K562 (cell line): ENCODE results near the gene CNTN4. TPM values are rescaled to one million over a fixed set of nuclear protein-coding genes. Genes with fewer than 3 reads are reported as not detected.

Experiments used
- ATAC-seq: fragments of 200-7000 bp; cut with Tn5 transposase; 3 replicates; pipeline ENCODE4 v1.9.1; 2020; ENCODE audit warnings: moderate library complexity
- BruUV-seq: library from RNA; stranded (reverse); fragments of 400-500 nt; replicated peaks from 2 replicates; lab custom pipeline; 2021; lab: Mats Ljungman, UMichigan
- CTCF ChIA-PET: fragments of 300-600 bp; formaldehyde crosslinking; extraction: SDS; loops from one replicate; lab custom pipeline; 2021; ENCODE audit warnings: low intra/inter-chr PET ratio; lab: Yijun Ruan, JAX
- POLR2A ChIA-PET: fragments of 300-600, 350-650 bp; sonication (Branson Sonifier 250); formaldehyde crosslinking; extraction: SDS; loops from one replicate; lab custom pipeline; 2021; ENCODE audit warnings: antibody characterized with exemption, inconsistent platforms; lab: Yijun Ruan, JAX
- DNase-seq, 4 experiments: peaks; one replicate each; pipeline versions ENCODE4 v3.0.0 to v3.0.0-alpha.2; 2011 to 2018; ENCODE audit warnings: low spot score in 3 of 4, mixed read lengths in 3 of 4; ENCODE audit errors: extremely low read depth in 1 of 4
- FAIRE-seq: peaks from 2 replicates; lab custom pipeline; 2011; peaks lifted over from hg19 to GRCh38; lab: Jason Lieb, UNC
- H2AFZ ChIP-seq: 2 replicates; pipeline ENCODE4 v1.6.0; 2011; ENCODE audit warnings: low read depth, low read length, control low read depth, inconsistent platforms
- H3K27ac ChIP-seq: fragments of 200-600 bp; 3 replicates; pipeline ENCODE4 v1.8.0; 2011; ENCODE audit warnings: low read depth, mild to moderate bottlenecking, control low read depth, inconsistent platforms, low read length, moderate library complexity, mixed read lengths; ENCODE audit errors: extremely low read depth
- H3K27me3 ChIP-seq, 2 experiments: fragments of 300-600 bp in 1 of 2; 2 replicates in 1 of 2; 3 replicates in 1 of 2; pipeline versions ENCODE4 v1.6.0 to v1.8.0; 2011; ENCODE audit warnings: inconsistent platforms in 2 of 2, low read length in 2 of 2, mild to moderate bottlenecking in 1 of 2, mixed read lengths in 1 of 2, moderate library complexity in 1 of 2; ENCODE audit not compliant: control insufficient read depth in 2 of 2, insufficient read depth in 2 of 2
- H3K36me3 ChIP-seq: fragments of 300-600 bp; 3 replicates; pipeline ENCODE4 v1.8.0; 2011; ENCODE audit warnings: mild to moderate bottlenecking, low read length, inconsistent platforms; ENCODE audit not compliant: control insufficient read depth, insufficient read depth
- H3K4me1 ChIP-seq, 2 experiments: fragments of 200-600 bp in 1 of 2; replicated peaks in 1 of 2; 2 replicates in 1 of 2; 3 replicates in 1 of 2; pipeline versions ENCODE4 v1.5.1 to v1.8.0; 2011; ENCODE audit warnings: inconsistent platforms in 2 of 2, low read length in 2 of 2, mild to moderate bottlenecking in 1 of 2, mixed read lengths in 1 of 2, moderate library complexity in 1 of 2; ENCODE audit not compliant: control insufficient read depth in 2 of 2, insufficient read depth in 2 of 2
- H3K4me2 ChIP-seq: 2 replicates; pipeline ENCODE4 v1.6.1; 2011; ENCODE audit warnings: low read length, control low read depth, inconsistent platforms, mixed read lengths; ENCODE audit not compliant: insufficient read depth
- H3K4me3 ChIP-seq: fragments of 200-600 bp; sonication (generic), shearing (Covaris generic); 2 replicates; pipeline ENCODE4 v1.5.1; 2016; ENCODE audit warnings: control low read depth, inconsistent platforms
- H3K79me2 ChIP-seq: fragments of 200-600 bp; 3 replicates; pipeline ENCODE4 v1.8.0; 2011; ENCODE audit warnings: low read length, inconsistent platforms; ENCODE audit not compliant: control insufficient read depth, insufficient read depth
- H3K9ac ChIP-seq, 2 experiments: 2 replicates each; pipeline versions ENCODE4 v1.6.0 to v1.6.1; 2011; ENCODE audit warnings: low read depth in 2 of 2, low read length in 2 of 2, control low read depth in 1 of 2, inconsistent platforms in 1 of 2, mild to moderate bottlenecking in 1 of 2, mixed read lengths in 1 of 2; ENCODE audit not compliant: insufficient read depth in 1 of 2
- H3K9me1 ChIP-seq: one replicate; pipeline ENCODE4 v1.6.0; 2011; ENCODE audit warnings: inconsistent platforms, mild to moderate bottlenecking, low read length, moderate library complexity; ENCODE audit not compliant: control insufficient read depth, insufficient read depth
- H3K9me3 ChIP-seq: replicated peaks from 2 replicates; pipeline ENCODE4 v1.5.1; 2011; ENCODE audit warnings: low read depth, low read length, inconsistent platforms; ENCODE audit not compliant: control insufficient read depth, insufficient read depth
- H4K20me1 ChIP-seq: replicated peaks from 2 replicates; pipeline ENCODE4 v1.6.1; 2011; ENCODE audit warnings: low read length, inconsistent platforms, mixed read lengths; ENCODE audit not compliant: control insufficient read depth, insufficient read depth
- AFF1 ChIP-seq, 2 experiments: fragments of 450-650 bp; IDR thresholded peaks; 2 replicates each; pipeline ENCODE4 v1.6.1; 2018; ENCODE audit warnings: mild to moderate bottlenecking in 2 of 2, low read depth in 1 of 2; ENCODE audit not compliant: partially characterized antibody in 2 of 2
- EWSR1 ChIP-seq: fragments of 450-650 bp; IDR thresholded peaks from 2 replicates; pipeline ENCODE4 v1.6.1; 2018; ENCODE audit warnings: borderline replicate concordance, mild to moderate bottlenecking, low read depth, moderate library complexity; ENCODE audit not compliant: partially characterized antibody
- JUN ChIP-seq, 2 experiments: sonication (generic) in 1 of 2; formaldehyde crosslinking in 1 of 2; IDR thresholded peaks; 2 replicates each; pipeline versions ENCODE4 v1.6.1 to v1.8.0; 2012 to 2022; ENCODE audit warnings: borderline replicate concordance in 2 of 2, mild to moderate bottlenecking in 2 of 2, improper control_type of control experiment in 1 of 2, low read depth in 1 of 2, low read length in 1 of 2, missing genetic modification reagents in 1 of 2
- MBD2 ChIP-seq: sonication (generic); IDR thresholded peaks from 2 replicates; pipeline ENCODE4 v1.6.1; 2016; ENCODE audit warnings: low read depth, borderline replicate concordance
- SIN3B ChIP-seq: fragments of 450-650 bp; IDR thresholded peaks from 2 replicates; pipeline ENCODE4 v1.6.1; 2017; ENCODE audit warnings: low read depth, mild to moderate bottlenecking, moderate library complexity
- TAF15 ChIP-seq: fragments of 200-400 bp; formaldehyde crosslinking; IDR thresholded peaks from 2 replicates; pipeline ENCODE4 v1.6.1; 2017; ENCODE audit warnings: mild to moderate bottlenecking, low read depth, low read length, moderate library complexity
- TGIF2 ChIP-seq: sonication (generic); formaldehyde crosslinking; IDR thresholded peaks from 2 replicates; pipeline ENCODE4 v1.8.1; 2022; ENCODE audit warnings: mild to moderate bottlenecking, missing genetic modification reagents, moderate library complexity
- TOE1 ChIP-seq, 2 experiments: fragments of 450-650 bp in 1 of 2; sonication (generic) in 1 of 2; formaldehyde crosslinking in 1 of 2; IDR thresholded peaks; 2 replicates each; pipeline versions ENCODE4 v1.7.1 to v1.8.0; 2016 to 2022; ENCODE audit warnings: borderline replicate concordance in 2 of 2, mild to moderate bottlenecking in 2 of 2, antibody characterized with exemption in 1 of 2, inconsistent platforms in 1 of 2, low read depth in 1 of 2, missing genetic modification reagents in 1 of 2, moderate library complexity in 1 of 2
- ZNF347 ChIP-seq: fragments of 450-650 bp; formaldehyde crosslinking; IDR thresholded peaks from 2 replicates; pipeline ENCODE4 v1.4.0; 2020; ENCODE audit warnings: low read depth, mild to moderate bottlenecking, moderate library complexity
- WGBS: fragments of 100-300 bp; shearing (Covaris generic); methylation state at CpG from one replicate; pipeline ENCODE4 v1.1.6; 2016; ENCODE audit warnings: low coverage, mixed read lengths; ENCODE audit not compliant: insufficient coverage; ENCODE audit errors: missing lambda C conversion rate; 5-methylcytosine and 5-hydroxymethylcytosine counted together
- in situ Hi-C: fragments of 300-500 bp; cut with MboI; formaldehyde crosslinking; loops from 4 replicates; pipeline ENCODE4 v1.15.0; 2018; ENCODE audit warnings: inconsistent platforms, mixed read lengths
- intact Hi-C: fragments of 100-400 bp; cut with micrococcal nuclease; formaldehyde crosslinking; loops from 2 replicates; pipeline ENCODE4 v1.14.2; 2022
- polyA plus RNA-seq, 8 experiments: library from polyadenylated mRNA; depleted of rRNA in 4 of 8; stranded (reverse) in 5 of 8; unstranded in 3 of 8; fragments of >200 nt; fragmentation: Nextera tagmentation in 2 of 8; fragmentation: Illumina TruSeq in 1 of 8; extraction: Ambion mirVana in 2 of 8; extraction: Trizol in 1 of 8; gene quantifications; 2 replicates each; pipeline versions ENCODE4 v1.2.1 to v1.2.3, GENCODE V29; 2011 to 2014; ENCODE audit warnings: inconsistent platforms in 1 of 8, missing spikeins in 1 of 8
- total RNA-seq, 7 experiments: library from RNA; depleted of rRNA in 6 of 7; stranded (reverse); fragments of >200 nt in 6 of 7; fragmentation: Illumina TruSeq in 2 of 7; extraction: Trizol in 2 of 7; gene quantifications; 2 replicates each; pipeline versions ENCODE4 v1.2.1 to v1.2.3, GENCODE V29; 2011 to 2021; ENCODE audit warnings: low replicate concordance in 1 of 7
- TF ChIP-seq, protein P1 (sequence below): fragments of 450-650 bp; IDR thresholded peaks from 2 replicates; pipeline ENCODE4 v1.6.1; 2016
- TF ChIP-seq, protein P2 (sequence below): IDR thresholded peaks from 2 replicates; pipeline ENCODE4 v1.6.1; 2012; ENCODE audit warnings: low read depth, low read length, improper control_type of control experiment, borderline replicate concordance

CNTN4 gene
- total and polyA plus RNA-seq, 9 of the 15 experiments (the other 6 are each of a cell fraction or from before 2014, with no cell fraction given), result not detected

DNA sequence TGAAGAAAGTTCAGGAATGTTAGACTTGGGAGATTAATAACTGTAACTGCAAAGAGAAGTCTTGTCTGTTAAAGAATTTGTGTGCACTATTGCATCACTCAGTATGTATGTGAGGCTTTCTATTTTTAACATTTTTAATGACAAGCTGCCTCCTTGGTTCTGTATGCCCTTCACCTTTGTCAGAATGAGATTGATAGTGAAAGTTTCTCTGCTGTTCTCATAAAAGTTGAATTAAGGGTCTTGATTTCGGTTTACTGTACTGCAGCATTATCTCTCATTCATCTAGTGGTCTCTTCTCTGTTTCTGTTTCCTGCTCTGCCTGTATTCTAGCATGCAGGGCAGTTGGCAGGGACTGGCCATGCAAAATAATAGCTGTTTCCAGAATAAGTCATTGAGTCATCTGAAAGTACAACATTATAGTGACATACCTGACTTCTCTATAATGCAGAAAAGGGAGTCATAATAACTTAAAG, 556.6 kb downstream of the CNTN4 start:
- no peak overlapping the region for H3K4me2 ChIP-seq
- ChIA-PET POLR2A (no interaction called here), CTCF (no interaction called here)
- H3K27me3 ChIP-seq, result no peaks in the 10 kb centered on the region
- FAIRE-seq, result no peak
- no TSS peak for BruUV-seq
- H2AFZ ChIP-seq, result no peak overlapping the region
- H3K79me2 ChIP-seq, result no peaks in the 10 kb centered on the region
- 0% methylated on average over 1 of the region's 1 CpG for WGBS
- H3K27ac ChIP-seq, result no peak overlapping the region
- H4K20me1 ChIP-seq, result no peaks in the 10 kb centered on the region
- ATAC-seq, result no peak
- no peak overlapping the region for H3K4me3 ChIP-seq
- in situ Hi-C loops (no loop called here), intact Hi-C loops (no loop called here)
- H3K9ac ChIP-seq, result no peak overlapping the region
- no peaks in the 10 kb centered on the region for H3K9me1 ChIP-seq
- no peak for DNase-seq
- H3K9me3 ChIP-seq, result no peaks in the 10 kb centered on the region
- H3K36me3 ChIP-seq, result no peaks in the 10 kb centered on the region
- TF ChIP-seq ZNF347 (CRISPR knock-in tag), result no peak
- TF ChIP-seq, protein P1, sequence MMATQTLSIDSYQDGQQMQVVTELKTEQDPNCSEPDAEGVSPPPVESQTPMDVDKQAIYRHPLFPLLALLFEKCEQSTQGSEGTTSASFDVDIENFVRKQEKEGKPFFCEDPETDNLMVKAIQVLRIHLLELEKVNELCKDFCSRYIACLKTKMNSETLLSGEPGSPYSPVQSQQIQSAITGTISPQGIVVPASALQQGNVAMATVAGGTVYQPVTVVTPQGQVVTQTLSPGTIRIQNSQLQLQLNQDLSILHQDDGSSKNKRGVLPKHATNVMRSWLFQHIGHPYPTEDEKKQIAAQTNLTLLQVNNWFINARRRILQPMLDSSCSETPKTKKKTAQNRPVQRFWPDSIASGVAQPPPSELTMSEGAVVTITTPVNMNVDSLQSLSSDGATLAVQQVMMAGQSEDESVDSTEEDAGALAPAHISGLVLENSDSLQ, result no peak
- no peak for TF ChIP-seq EWSR1
- no peak for TF ChIP-seq AFF1 (IDR thresholded peaks at IDR 0.05; ENCODE audit: low read depth in 1 of 2, partially characterized antibody in 2 of 2)
- TF ChIP-seq, protein P2, sequence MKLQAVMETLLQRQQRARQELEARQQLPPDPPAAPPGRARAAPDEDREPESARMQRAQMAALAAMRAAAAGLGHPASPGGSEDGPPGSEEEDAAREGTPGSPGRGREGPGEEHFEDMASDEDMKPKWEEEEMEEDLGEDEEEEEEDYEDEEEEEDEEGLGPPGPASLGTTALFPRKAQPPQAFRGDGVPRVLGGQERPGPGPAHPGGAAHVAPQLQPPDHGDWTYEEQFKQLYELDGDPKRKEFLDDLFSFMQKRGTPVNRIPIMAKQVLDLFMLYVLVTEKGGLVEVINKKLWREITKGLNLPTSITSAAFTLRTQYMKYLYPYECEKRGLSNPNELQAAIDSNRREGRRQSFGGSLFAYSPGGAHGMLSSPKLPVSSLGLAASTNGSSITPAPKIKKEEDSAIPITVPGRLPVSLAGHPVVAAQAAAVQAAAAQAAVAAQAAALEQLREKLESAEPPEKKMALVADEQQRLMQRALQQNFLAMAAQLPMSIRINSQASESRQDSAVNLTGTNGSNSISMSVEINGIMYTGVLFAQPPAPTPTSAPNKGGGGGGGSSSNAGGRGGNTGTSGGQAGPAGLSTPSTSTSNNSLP, result no peak
- TF ChIP-seq TGIF2 (CRISPR knock-in tag), result no peak
- no peak for TF ChIP-seq JUN (IDR thresholded peaks at IDR 0.05; ENCODE audit: borderline replicate concordance, low read depth, low read length)
- TF ChIP-seq JUN (CRISPR knock-in tag; IDR thresholded peaks at IDR 0.05; ENCODE audit: borderline replicate concordance), result no peak
- no peak for TF ChIP-seq MBD2
- no peak for TF ChIP-seq TAF15
- no peak for TF ChIP-seq TOE1 (IDR thresholded peaks at IDR 0.05; ENCODE audit: borderline replicate concordance)
- TF ChIP-seq TOE1 (CRISPR knock-in tag; IDR thresholded peaks at IDR 0.05; ENCODE audit: borderline replicate concordance, low read depth), result no peak
- TF ChIP-seq SIN3B, result no peak
- H3K4me1 ChIP-seq, result no peaks in the 10 kb centered on the region
